Tibial nerve (tissue), 4 donors: ENCODE data around the gene LCN2. TPM values are rescaled to one million over a fixed set of nuclear protein-coding genes. Genes with fewer than 3 reads are reported as not detected.

ENCODE experiments used
- DNase-seq, 2 donors: peaks; one replicate each; pipeline ENCODE4 v3.0.0-alpha.2; 2019; ENCODE audit warnings: low spot score in 2 of 2
- H3K27ac ChIP-seq, 4 donors: fragments of 200-600 bp; sonication (generic) in 3 of 4; one replicate each; pipeline ENCODE4 v1.5.1; 2017 to 2019; ENCODE audit warnings: mild to moderate bottlenecking in 1 of 4
- H3K27me3 ChIP-seq, 2 donors: fragments of 200-600 bp; sonication (generic) in 1 of 2; one replicate each; pipeline versions ENCODE4 v1.5.1 to v1.6.0; 2017 to 2019
- H3K36me3 ChIP-seq, 3 donors: fragments of 200-600 bp; sonication (generic); one replicate each; pipeline ENCODE4 v1.5.1; 2018 to 2019
- H3K4me1 ChIP-seq, 4 donors: fragments of 200-600 bp; sonication (generic) in 3 of 4; one replicate each; pipeline ENCODE4 v1.5.1; 2017 to 2019
- H3K4me3 ChIP-seq, 4 donors: fragments of 200-600 bp; sonication (generic) in 3 of 4; one replicate each; pipeline ENCODE4 v1.5.1; 2017 to 2019; ENCODE audit warnings: mild to moderate bottlenecking in 1 of 4, moderate library complexity in 1 of 4
- H3K9me3 ChIP-seq, 4 donors: fragments of 200-600 bp; sonication (generic) in 3 of 4; one replicate each; pipeline ENCODE4 v1.5.1; 2017 to 2019
- EP300 ChIP-seq, 2 donors: sonication (generic); formaldehyde crosslinking; IDR thresholded peaks; one replicate each; pipeline ENCODE4 v1.6.1; 2017; ENCODE audit warnings: antibody characterized with exemption in 2 of 2, mild to moderate bottlenecking in 1 of 2
- POLR2A ChIP-seq, 2 donors: fragments of 450-650 bp; IDR thresholded peaks; one replicate each; pipeline ENCODE4 v1.6.1; 2017; ENCODE audit warnings: antibody characterized with exemption in 2 of 2, mild to moderate bottlenecking in 2 of 2, moderate library complexity in 2 of 2
- WGBS, 2 donors: methylation state at CpG; one replicate each; pipeline ENCODE4 v1.1.5; 2018; 5-methylcytosine and 5-hydroxymethylcytosine counted together
- total RNA-seq, 4 donors: library from RNA; depleted of rRNA; stranded (reverse); fragments of >200 nt; gene quantifications; one replicate each; pipeline ENCODE4 v1.1.0, GENCODE V29; 2016
- TF ChIP-seq, protein P1 (sequence below), 5 experiments: fragments of 200-600 bp in 3 of 5; fragments of 450-650 bp in 2 of 5; sonication (generic) in 3 of 5; IDR thresholded peaks; one replicate each; pipeline ENCODE4 v1.5.1; 2016 to 2019; ENCODE audit warnings: antibody characterized with exemption in 5 of 5, mild to moderate bottlenecking in 3 of 5, moderate library complexity in 2 of 5

LCN2 gene
- total RNA-seq, 4 donors from 2014 or later, result not detected

DNA sequence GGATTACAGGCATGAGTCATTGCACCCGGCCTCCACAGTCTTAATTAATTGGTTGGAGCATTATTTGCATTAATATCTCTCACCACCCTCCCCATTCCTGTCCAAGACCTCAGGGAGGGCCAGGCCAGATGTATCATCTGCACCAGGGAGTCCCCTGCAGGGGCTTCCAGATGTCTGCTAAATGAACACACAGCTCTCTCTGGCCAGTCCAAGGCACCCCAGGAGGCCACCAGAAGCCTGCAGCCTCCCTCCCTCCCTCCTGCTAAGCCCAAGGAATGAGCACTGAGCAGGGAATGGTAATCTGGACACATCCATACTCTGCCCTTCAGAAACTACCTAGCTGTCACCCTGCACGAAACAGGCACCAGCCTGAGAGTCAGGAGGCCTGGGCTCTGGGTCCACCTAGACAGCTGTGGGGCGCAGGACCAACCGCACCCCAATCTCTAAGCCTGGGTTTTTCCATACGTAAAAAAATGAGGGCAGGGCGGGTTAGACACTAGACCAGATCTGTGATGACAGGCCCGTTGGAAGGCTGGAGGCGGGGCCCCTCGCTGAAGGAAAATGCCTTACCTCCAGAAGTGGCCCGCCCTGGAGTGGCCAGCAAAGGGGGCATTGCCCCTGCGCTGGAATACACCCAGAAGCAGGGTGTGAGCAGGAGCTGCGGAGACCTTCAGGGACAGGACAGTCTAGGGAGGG lies 33.8 kb downstream of the LCN2 start:
- DNase-seq, result no peak
- Histone ChIP-seq H3K9me3 (peaks cover 0 to 7% (median 0%) of the 10 kb centered on the region in 4 donors), H3K36me3 (peaks cover 13 to 88% (median 39%) of the 10 kb centered on the region in 3 donors), H3K27me3 (no peaks in the 10 kb centered on the region), H3K4me3 (no peak overlapping the region), H3K27ac (no peak overlapping the region), H3K4me1 (no peaks in the 10 kb centered on the region)
- TF ChIP-seq, protein P1, sequence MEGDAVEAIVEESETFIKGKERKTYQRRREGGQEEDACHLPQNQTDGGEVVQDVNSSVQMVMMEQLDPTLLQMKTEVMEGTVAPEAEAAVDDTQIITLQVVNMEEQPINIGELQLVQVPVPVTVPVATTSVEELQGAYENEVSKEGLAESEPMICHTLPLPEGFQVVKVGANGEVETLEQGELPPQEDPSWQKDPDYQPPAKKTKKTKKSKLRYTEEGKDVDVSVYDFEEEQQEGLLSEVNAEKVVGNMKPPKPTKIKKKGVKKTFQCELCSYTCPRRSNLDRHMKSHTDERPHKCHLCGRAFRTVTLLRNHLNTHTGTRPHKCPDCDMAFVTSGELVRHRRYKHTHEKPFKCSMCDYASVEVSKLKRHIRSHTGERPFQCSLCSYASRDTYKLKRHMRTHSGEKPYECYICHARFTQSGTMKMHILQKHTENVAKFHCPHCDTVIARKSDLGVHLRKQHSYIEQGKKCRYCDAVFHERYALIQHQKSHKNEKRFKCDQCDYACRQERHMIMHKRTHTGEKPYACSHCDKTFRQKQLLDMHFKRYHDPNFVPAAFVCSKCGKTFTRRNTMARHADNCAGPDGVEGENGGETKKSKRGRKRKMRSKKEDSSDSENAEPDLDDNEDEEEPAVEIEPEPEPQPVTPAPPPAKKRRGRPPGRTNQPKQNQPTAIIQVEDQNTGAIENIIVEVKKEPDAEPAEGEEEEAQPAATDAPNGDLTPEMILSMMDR (IDR thresholded peaks at IDR 0.05), result no peak
- no peak for TF ChIP-seq EP300 (IDR thresholded peaks at IDR 0.05)
- no peak for TF ChIP-seq POLR2A (IDR thresholded peaks at IDR 0.05)
- WGBS, 2 donors, result 87% methylated on average over 12 of the region's 12 CpGs

DNA sequence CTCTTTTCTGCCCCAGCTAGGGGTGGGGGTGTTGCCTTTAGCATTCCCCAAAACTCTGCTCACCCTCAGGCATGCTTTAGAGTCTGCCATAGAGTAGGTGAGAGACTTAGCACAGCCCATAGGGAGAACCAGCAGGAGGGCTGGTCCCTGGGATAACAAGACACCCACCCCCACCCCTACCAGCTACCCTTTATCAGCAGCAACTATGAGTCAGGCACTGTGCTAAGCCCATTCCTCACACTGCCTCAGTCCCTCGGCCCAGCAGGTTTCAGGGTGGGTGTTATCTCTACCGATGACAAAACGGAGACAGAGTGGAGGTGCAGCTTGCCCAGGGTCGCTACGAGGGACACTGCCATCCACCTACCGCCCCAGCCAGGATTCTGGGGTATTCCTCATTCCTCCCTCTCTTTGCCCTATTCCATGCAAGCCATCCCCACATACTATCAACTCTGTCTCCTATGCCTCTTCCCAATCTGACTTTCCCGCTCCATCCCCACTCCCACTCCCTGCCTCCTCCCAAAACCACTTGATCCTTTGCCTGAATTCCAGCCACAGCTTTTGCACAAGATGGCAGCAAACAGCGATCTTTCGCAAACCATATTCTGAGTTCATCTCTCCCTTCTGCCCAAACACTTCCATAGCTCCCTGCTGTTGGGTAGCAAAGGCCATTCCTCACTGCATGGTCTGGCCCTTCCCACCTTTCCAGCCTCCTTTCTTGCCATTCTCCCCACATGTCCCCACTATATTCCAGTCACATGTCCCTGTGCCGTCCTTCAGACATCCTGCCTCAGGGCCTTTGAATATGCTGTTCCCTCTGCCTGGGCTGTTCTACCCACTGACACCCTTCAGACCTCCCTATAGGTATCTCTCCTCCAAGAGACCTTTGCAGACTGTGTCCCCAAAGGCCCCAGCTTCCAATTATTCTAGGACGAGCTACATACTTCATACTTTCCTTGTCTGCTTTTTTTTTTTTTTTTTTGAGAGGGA lies 37.0 kb downstream of the LCN2 start:
- Histone ChIP-seq H3K4me3 (no peak overlapping the region), H3K9me3 (no peaks in the 10 kb centered on the region), H3K36me3 (peaks cover 0 to 80% (median 15%) of the 10 kb centered on the region in 3 donors), H3K27ac (no peak overlapping the region), H3K27me3 (no peaks in the 10 kb centered on the region), H3K4me1 (peaks cover 0 to 16% (median 8%) of the 10 kb centered on the region in 4 donors)
- no peak for DNase-seq
- 90 to 95% methylated on average over 11 of the region's 11 CpGs for WGBS, 2 donors
- TF ChIP-seq EP300 (IDR thresholded peaks at IDR 0.05) (no peak), POLR2A (IDR thresholded peaks at IDR 0.05) (no peak)
- TF ChIP-seq, protein P1 (IDR thresholded peaks at IDR 0.05), result no peak

DNA sequence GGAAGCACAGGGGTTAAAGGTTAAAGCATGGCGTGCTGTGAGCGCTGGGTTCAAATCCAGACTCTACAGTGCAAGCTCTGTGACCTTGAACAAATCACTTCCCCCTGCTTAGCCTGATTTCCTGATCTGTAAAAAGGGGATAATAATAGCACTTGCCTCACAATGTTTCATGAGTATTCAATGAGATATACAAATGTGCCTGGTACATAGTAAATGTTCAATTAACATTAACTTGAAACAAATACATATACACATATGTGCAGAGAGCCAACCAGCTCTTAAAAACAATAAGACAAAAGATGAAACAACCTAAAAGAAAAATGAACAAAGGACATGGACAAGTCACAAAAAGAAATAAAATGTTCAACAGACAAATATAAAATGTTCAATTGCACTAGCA lies 38.1 kb downstream of the LCN2 start:
- DNase-seq, result no peak
- Histone ChIP-seq H3K9me3 (no peaks in the 10 kb centered on the region), H3K4me3 (no peak overlapping the region), H3K4me1 (peaks cover 0 to 23% (median 11%) of the 10 kb centered on the region in 4 donors), H3K27ac (no peak overlapping the region), H3K36me3 (peaks cover 0 to 77% (median 15%) of the 10 kb centered on the region in 3 donors), H3K27me3 (no peaks in the 10 kb centered on the region)
- no peak for TF ChIP-seq EP300 (IDR thresholded peaks at IDR 0.05)
- TF ChIP-seq, protein P1 (IDR thresholded peaks at IDR 0.05), result no peak
- TF ChIP-seq POLR2A (IDR thresholded peaks at IDR 0.05), result no peak
- WGBS, 2 donors, result 82 to 98% methylated on average over 2 of the region's 2 CpGs

DNA sequence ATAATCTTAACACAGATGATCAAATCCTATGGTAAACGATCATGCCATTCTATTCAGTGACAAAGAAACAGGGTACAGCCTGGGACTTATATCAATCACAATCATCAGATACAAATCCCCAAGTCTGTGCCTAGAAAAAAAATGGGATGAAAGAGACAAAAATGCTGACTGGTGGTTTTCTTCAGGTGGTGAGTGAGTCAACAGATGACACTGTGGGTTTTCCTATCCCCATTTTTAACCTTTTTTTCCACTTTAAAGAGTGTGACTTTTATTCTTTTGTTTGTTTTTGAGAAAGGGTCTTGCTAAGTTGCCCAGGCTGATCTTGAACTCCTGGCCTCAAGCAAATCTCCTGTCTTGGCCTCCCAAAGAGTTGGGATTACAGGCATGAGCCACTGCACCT lies 39.0 kb downstream of the LCN2 start:
- Histone ChIP-seq H3K4me3 (no peak overlapping the region), H3K27me3 (no peaks in the 10 kb centered on the region), H3K36me3 (peaks cover 0 to 69% (median 9%) of the 10 kb centered on the region in 3 donors), H3K9me3 (no peaks in the 10 kb centered on the region), H3K27ac (no peak overlapping the region), H3K4me1 (peaks cover 0 to 32% (median 13%) of the 10 kb centered on the region in 4 donors)
- TF ChIP-seq, protein P1 (IDR thresholded peaks at IDR 0.05), result no peak
- TF ChIP-seq EP300 (IDR thresholded peaks at IDR 0.05), result no peak
- TF ChIP-seq POLR2A (IDR thresholded peaks at IDR 0.05), result no peak
- WGBS, 2 donors, result 57 to 81% methylated on average over 1 of the region's 1 CpG
- DNase-seq, result no peak
